ENCODE data around the gene FAM111A.
A peak's percentile ranks its signal among the peaks of the same experiment; 100 is the strongest.

Gene FAM111A

DNA sequence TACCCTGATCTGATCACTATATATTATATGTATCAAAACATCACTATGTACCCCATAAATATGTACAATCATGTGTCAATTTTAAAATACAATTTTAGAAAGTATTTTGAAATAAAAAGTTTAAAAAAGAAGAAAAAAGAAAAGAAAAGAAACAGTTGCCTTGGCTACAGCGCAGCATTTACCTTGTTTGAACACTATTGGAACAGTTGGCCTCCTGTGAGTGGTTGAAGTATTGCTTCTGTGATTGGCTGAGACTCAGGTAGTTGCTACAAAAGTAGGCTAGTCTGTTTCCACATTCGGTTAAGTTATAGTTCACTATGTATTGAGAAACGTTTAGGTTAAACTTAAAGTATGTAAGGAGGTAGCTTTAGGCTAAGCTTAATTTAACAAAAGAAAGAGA lies 21.4 kb downstream of the FAM111A start:
- TF ChIP-seq, protein P1, sequence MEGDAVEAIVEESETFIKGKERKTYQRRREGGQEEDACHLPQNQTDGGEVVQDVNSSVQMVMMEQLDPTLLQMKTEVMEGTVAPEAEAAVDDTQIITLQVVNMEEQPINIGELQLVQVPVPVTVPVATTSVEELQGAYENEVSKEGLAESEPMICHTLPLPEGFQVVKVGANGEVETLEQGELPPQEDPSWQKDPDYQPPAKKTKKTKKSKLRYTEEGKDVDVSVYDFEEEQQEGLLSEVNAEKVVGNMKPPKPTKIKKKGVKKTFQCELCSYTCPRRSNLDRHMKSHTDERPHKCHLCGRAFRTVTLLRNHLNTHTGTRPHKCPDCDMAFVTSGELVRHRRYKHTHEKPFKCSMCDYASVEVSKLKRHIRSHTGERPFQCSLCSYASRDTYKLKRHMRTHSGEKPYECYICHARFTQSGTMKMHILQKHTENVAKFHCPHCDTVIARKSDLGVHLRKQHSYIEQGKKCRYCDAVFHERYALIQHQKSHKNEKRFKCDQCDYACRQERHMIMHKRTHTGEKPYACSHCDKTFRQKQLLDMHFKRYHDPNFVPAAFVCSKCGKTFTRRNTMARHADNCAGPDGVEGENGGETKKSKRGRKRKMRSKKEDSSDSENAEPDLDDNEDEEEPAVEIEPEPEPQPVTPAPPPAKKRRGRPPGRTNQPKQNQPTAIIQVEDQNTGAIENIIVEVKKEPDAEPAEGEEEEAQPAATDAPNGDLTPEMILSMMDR (conservative IDR thresholded peaks at IDR 0.05; ENCODE audit: low read depth, low read length), result no peak
- H3K4me3 ChIP-seq (ENCODE audit: low read length), result no peak overlapping the region
- no peak for DNase-seq (ENCODE audit: low read depth)

DNA sequence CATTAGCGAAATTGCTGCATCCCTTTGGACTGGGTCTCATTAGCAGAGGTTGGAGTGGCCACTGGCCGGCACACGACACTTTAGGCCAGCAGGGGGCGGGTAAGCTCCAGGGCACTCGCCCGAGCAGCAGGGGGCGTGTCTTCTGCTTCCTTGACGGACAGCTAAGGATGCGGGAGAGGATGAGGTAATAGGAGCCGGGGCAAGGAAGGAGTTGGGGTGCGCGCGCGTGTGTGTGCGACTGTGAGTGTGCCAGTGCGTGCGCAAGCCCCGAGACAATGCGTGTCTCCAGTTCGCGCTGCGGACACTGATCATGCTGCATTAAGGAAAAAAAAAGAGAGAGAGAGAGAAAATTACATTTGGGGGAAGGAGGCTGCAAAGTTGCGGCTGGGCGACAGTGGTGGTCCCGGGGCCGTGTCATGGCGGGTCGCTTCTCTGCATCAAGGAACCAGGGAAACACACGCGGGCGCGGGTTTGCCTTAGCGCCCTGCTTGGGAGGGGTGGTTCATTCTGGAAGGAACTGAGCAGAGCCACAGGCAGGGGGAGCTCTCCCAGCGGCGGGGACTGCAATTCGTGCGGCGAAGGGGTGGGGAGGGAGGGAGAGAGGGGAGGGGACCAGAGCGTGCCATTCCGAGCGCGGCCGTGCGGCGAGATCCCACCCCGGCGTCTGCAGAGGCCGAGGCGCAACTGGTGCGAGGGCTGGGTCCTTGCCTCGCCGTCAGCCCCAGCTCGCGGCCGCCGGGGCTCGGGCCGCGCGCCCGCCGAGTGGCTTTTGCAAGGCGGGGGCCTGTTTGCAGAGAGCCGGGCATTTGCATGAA lies 29.1 kb downstream of the FAM111A start, which contains the start of gene DTX4:
Gene DTX4, plus strand, starts transcription at position 625 of the 815 bp plus-strand sequence. CDS start 464 bp downstream, outside the sequence.
- TF ChIP-seq, protein P1 (conservative IDR thresholded peaks at IDR 0.05; ENCODE audit: low read depth, low read length), result peak; percentile 91
- DNase-seq (ENCODE audit: low read depth), result peak; percentile 66
- H3K4me3 ChIP-seq (ENCODE audit: low read length), result peak within 1 kb of the TSS; percentile 65

DNA sequence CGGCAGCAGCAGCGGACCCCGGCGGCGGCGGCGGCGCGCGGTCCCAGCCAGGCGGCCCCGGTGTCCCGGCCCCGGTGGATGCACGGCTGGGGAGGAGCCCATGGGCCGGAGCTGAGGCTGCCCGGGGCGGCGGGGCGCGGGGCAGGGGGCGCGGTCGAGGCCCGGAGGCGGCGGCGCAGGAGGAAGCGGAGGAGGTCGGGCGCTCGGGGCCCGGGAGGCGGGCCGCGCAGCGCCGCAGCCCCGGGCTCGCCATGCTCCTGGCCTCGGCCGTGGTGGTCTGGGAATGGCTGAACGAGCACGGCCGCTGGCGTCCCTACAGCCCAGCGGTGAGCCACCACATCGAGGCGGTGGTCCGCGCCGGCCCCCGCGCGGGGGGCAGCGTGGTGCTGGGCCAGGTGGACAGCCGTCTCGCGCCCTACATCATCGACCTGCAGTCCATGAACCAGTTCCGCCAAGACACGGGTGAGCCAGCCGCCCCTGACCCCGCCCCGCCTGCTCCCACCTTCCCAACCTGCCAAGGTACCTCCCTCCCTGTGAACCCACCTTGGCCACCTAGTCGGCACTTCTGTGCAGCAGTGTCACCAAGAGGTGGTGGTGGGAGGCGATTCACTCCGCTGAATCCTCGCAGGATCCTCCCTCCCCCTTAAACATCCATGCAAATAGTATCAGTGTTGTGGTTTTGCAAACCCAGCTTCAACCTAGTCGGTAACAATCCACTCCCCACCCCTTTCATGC lies 29.9 kb downstream of the FAM111A start:
- peak overlapping the region; percentile 65 for H3K4me3 ChIP-seq (ENCODE audit: low read length)
- DNase-seq (ENCODE audit: low read depth), result no peak
- TF ChIP-seq, protein P1 (conservative IDR thresholded peaks at IDR 0.05; ENCODE audit: low read depth, low read length), result no peak

DNA sequence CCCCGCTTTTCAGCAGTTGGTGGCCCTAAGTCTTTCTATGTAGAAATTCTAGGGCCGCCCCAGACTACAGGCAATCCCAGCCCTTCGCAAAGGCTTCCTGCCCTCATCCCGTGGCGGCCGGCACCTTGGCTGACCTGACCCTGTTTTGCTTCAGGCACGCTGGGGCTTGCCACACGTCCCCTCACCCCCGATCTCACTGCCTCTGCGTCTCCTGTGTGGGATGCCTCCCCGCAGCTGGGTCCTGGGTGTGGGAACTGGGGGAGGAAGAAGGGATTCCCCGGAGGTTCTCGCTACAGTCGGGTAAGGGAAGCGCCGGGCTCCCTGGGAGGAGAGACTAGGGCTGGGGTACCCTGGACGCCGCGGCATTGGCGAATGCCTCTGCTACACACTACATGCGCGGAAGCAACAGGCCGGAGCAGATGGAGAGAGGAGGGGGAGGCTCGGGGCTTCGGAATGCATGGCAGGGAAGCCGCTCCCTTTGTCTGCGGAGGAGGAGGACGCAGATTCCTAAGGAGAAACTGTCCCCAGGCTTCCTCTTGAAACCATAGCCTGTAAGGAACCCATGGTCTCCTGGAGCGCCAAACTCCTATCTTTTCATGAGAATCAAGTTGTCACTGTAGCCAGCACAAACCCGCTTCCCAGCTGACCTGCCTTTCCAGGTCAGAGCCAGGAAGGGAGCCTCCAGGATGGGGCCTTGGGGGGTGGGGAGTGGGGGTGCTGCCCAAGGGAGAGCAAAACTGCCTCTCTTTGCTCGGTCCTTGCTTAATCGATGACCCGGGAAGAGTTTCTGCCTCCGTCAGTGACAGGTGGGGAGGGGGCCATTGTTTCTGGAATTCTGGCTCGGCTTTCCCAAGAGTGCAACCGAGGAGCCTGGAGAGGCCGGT lies 30.7 kb downstream of the FAM111A start:
- no peak for DNase-seq (ENCODE audit: low read depth)
- TF ChIP-seq, protein P1 (conservative IDR thresholded peaks at IDR 0.05; ENCODE audit: low read depth, low read length), result no peak
- H3K4me3 ChIP-seq (ENCODE audit: low read length), result peak overlapping the region; percentile 53

DNA sequence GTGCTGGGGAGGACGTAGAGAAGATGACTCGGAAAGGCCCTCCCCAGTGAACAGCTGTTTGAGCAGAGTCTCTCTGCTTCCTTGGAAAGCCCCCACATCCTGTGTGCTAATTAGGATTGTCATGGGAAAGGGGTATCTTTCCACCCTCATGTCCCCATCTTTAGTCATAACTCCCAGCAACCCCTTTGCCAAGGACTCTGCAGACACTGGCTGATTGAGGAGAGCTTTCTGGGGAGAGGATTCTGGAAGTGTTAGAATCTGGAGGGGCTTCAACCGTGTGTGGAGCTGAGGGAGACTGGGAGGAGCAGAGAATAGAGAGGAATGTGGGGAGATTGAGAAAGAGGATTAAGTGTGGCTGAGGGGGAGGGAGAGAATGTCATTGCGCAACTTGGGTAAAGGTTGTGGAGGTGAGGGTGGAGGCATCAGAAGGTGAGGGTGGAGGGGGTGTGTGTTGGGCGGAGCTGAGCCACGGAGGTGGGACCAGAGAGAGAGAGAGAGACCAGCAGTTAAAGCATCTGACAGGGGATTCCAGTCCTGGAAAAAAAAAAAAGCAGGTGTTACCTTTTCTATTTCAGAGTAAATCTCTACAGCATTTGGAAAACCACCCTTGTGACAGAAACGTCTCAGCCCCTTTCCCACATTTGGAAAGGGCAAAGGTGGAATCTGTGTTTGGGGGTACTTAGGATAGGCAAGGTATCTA lies 31.5 kb downstream of the FAM111A start:
- TF ChIP-seq, protein P1 (conservative IDR thresholded peaks at IDR 0.05; ENCODE audit: low read depth, low read length), result no peak
- peak overlapping the region; percentile 53 for H3K4me3 ChIP-seq (ENCODE audit: low read length)
- DNase-seq (ENCODE audit: low read depth), result no peak

DNA sequence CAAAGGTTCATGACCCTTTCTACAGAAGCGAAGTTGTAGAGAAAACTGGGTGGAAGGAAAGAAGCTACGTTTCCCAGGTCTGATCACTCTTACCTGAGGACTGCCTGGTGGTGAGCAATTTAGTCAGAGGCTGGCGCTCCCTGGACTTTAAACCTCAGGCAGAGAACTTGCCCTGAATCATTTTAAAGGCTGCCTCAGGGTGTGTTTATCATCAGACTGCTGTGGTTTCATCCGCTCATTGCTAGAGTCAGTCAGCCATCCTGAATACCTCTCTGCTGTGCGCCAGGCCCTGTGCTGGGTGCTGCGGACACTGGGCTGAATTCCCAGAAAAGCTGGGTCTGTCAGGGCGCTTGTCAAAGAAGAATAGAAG lies 32.0 kb downstream of the FAM111A start:
- H3K4me3 ChIP-seq (ENCODE audit: low read length), result no peak overlapping the region
- DNase-seq (ENCODE audit: low read depth), result no peak
- TF ChIP-seq, protein P1 (conservative IDR thresholded peaks at IDR 0.05; ENCODE audit: low read depth, low read length), result no peak
